ENCODE measurements around the gene MIDN. TPM values are rescaled to one million over a fixed set of nuclear protein-coding genes. Genes with fewer than 3 reads are reported as not detected.
A peak's percentile ranks its signal among the peaks of the same experiment; 100 is the strongest.

The MIDN gene
- total and polyA plus RNA-seq, 7 experiments from 2014 or later, result 1.4 to 310 (median 26.6) TPM

GRCh38 chr19:1237027-1237659 is 11.2 kb upstream of the MIDN start:
- Mint-ChIP-seq H3K27me3 (peaks cover 4 to 22% (median 9%) of the 10 kb centered on the region in 5 donors), H3K27ac (no peak overlapping the region), H3K36me3 (peaks cover 0 to 2% (median 0%) of the 10 kb centered on the region in 5 donors), H3K4me3 (peak overlapping the region in 4 of 10 donors; percentile 27 to 67 (median 61)), H3K4me1 (peaks cover 13 to 28% (median 21%) of the 10 kb centered on the region in 7 donors), H3K9me3 (peaks cover 0 to 3% (median 0%) of the 10 kb centered on the region in 11 donors)
- Histone ChIP-seq H3K4me3 (ENCODE audit: low read length) (no peak overlapping the region), H3K9me3 (ENCODE audit: control insufficient read depth in 2 of 3, low read length in 3 of 3) (no peaks in the 10 kb centered on the region), H3K27me3 (ENCODE audit: control insufficient read depth in 2 of 2, insufficient read depth in 2 of 2, low read length in 2 of 2) (no peaks in the 10 kb centered on the region), H3K27ac (ENCODE audit: low read depth, low read length) (no peak overlapping the region), H3K4me1 (ENCODE audit: control insufficient read depth in 2 of 2, insufficient read depth in 2 of 2, low read length in 2 of 2) (peaks cover 11 to 17% of the 10 kb centered on the region in 2 donors), H3K36me3 (ENCODE audit: control insufficient read depth in 2 of 3, insufficient read depth in 3 of 3, low read length in 3 of 3) (no peaks in the 10 kb centered on the region)
- intact Hi-C loops (cut with micrococcal nuclease), result no loop called here
- ATAC-seq (no peak), DNase-seq (no peak)
- CTCF ChIA-PET, result no interaction called here
- POLR2A ChIA-PET, result no interaction called here

- ChIA-PET CTCF (no interaction called here), POLR2A (interaction anchor here (0.6 to 2.1 kb wide), 4 partner anchors 26 to 150 kb away, joined by 3 to 17 read pairs (median 4); partner anchors contain the start of gene CIRBP)
- no peaks in the 10 kb centered on the region for H3K9me3 ChIP-seq (ENCODE audit: control insufficient read depth in 2 of 3, low read length in 3 of 3)
- H3K4me3 ChIP-seq (ENCODE audit: low read length), result no peak within 1 kb of the TSS
- H3K27ac ChIP-seq (ENCODE audit: low read depth, low read length), result peak within 1 kb of the TSS; percentile 27
- intact Hi-C loops (cut with micrococcal nuclease), result no loop called here
- no peaks in the 10 kb centered on the region for H3K36me3 ChIP-seq (ENCODE audit: control insufficient read depth in 2 of 3, insufficient read depth in 3 of 3, low read length in 3 of 3)
- H3K4me1 Mint-ChIP-seq, result peaks cover 13 to 34% (median 21%) of the 10 kb centered on the region in 7 donors
- H3K27ac Mint-ChIP-seq, result peak within 1 kb of the TSS; percentile 4 to 93 (median 86)
- peaks cover 0 to 2% (median 0%) of the 10 kb centered on the region in 5 donors for H3K36me3 Mint-ChIP-seq
- H3K4me1 ChIP-seq (ENCODE audit: control insufficient read depth in 2 of 2, insufficient read depth in 2 of 2, low read length in 2 of 2), result peaks cover 16 to 21% of the 10 kb centered on the region in 2 donors
- DNase-seq (peak in 3 of 9 donors; percentile 22 to 64 (median 35)), ATAC-seq (no peak)
- no peaks in the 10 kb centered on the region for H3K27me3 ChIP-seq (ENCODE audit: control insufficient read depth in 2 of 2, insufficient read depth in 2 of 2, low read length in 2 of 2)
- H3K9me3 Mint-ChIP-seq, result peaks cover 0 to 3% (median 0%) of the 10 kb centered on the region in 11 donors
- H3K27me3 Mint-ChIP-seq, result peaks cover 4 to 22% (median 9%) of the 10 kb centered on the region in 5 donors
- peak within 1 kb of the TSS; percentile 69 to 93 (median 83) for H3K4me3 Mint-ChIP-seq
Observed at GRCh38 chr19:1237754-1238368, 10.5 kb upstream of the MIDN start, which contains the start of gene CBARP. TSS of gene CBARP (minus strand) at chr19:1238005. CDS start at chr19:1236100, 1,905 bp downstream.

- Mint-ChIP-seq H3K4me1 (peaks cover 13 to 42% (median 23%) of the 10 kb centered on the region in 7 donors), H3K4me3 (peak overlapping the region; percentile 69 to 93 (median 83)), H3K36me3 (peaks cover 0 to 2% (median 0%) of the 10 kb centered on the region in 5 donors), H3K27ac (peak overlapping the region; percentile 4 to 93 (median 86)), H3K27me3 (peaks cover 4 to 22% (median 9%) of the 10 kb centered on the region in 5 donors), H3K9me3 (peaks cover 0 to 3% (median 0%) of the 10 kb centered on the region in 11 donors)
- H3K27me3 ChIP-seq (ENCODE audit: control insufficient read depth in 2 of 2, insufficient read depth in 2 of 2, low read length in 2 of 2), result no peaks in the 10 kb centered on the region
- intact Hi-C loops (cut with micrococcal nuclease), result no loop called here
- H3K27ac ChIP-seq (ENCODE audit: low read depth, low read length), result peak overlapping the region; percentile 73
- peaks cover 16 to 21% of the 10 kb centered on the region in 2 donors for H3K4me1 ChIP-seq (ENCODE audit: control insufficient read depth in 2 of 2, insufficient read depth in 2 of 2, low read length in 2 of 2)
- POLR2A ChIA-PET, result interaction anchor here (0.6 to 2.7 kb wide), 7 partner anchors 27 to 174 kb away, joined by 3 to 17 read pairs (median 3); partner anchors contain the start of genes CIRBP and FAM174C
- CTCF ChIA-PET, result interaction anchor here (0.6 to 1.6 kb wide), 2 partner anchors 125 to 572 kb away, joined by 3 to 5 read pairs; no protein-coding TSS in a partner anchor
- H3K9me3 ChIP-seq (ENCODE audit: control insufficient read depth in 2 of 3, low read length in 3 of 3), result no peaks in the 10 kb centered on the region
- ATAC-seq, result no peak
- peak in 1 of 9 donors; percentile 22 for DNase-seq
- H3K36me3 ChIP-seq (ENCODE audit: control insufficient read depth in 2 of 3, insufficient read depth in 3 of 3, low read length in 3 of 3), result no peaks in the 10 kb centered on the region
- H3K4me3 ChIP-seq (ENCODE audit: low read length), result no peak overlapping the region
Observed at GRCh38 chr19:1238369-1239303, 9.7 kb upstream of the MIDN start.

DNA sequence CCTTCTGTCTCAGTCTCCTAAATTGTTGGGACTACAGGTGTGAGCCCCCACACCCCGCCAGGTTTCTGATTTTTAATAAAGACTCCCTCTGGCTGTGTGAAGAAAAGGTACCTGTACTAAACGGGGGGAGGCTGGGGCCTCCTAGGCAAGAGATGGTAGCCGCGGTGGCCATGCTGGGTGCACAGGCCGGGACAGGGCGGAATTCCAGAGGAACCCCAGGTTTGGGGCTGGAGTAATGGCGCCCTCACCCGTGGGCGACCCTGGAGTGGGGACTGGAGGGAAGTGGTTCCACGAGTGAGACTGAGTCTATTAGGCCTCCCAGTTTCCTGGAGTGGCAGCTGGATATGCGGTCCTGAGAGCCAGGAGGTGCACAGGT is 9.0 kb upstream of the MIDN start:
- H3K4me1 Mint-ChIP-seq, result peaks cover 14 to 43% (median 23%) of the 10 kb centered on the region in 7 donors
- H3K27me3 ChIP-seq (ENCODE audit: control insufficient read depth in 2 of 2, insufficient read depth in 2 of 2, low read length in 2 of 2), result no peaks in the 10 kb centered on the region
- peaks cover 20 to 24% of the 10 kb centered on the region in 2 donors for H3K4me1 ChIP-seq (ENCODE audit: control insufficient read depth in 2 of 2, insufficient read depth in 2 of 2, low read length in 2 of 2)
- no peak overlapping the region for H3K4me3 ChIP-seq (ENCODE audit: low read length)
- peak overlapping the region; percentile 25 to 93 (median 78) for H3K4me3 Mint-ChIP-seq
- ChIA-PET CTCF (interaction anchor here (1.6 kb wide), 1 partner anchor 126 kb away, joined by 5 read pairs; no protein-coding TSS in a partner anchor), POLR2A (interaction anchor here (0.6 to 2.7 kb wide), 3 partner anchors 29 to 106 kb away, joined by 3 to 17 read pairs (median 11); partner anchors contain the start of genes CIRBP and FAM174C)
- peaks cover 0 to 3% (median 0%) of the 10 kb centered on the region in 11 donors for H3K9me3 Mint-ChIP-seq
- no peaks in the 10 kb centered on the region for H3K36me3 ChIP-seq (ENCODE audit: control insufficient read depth in 2 of 3, insufficient read depth in 3 of 3, low read length in 3 of 3)
- peak overlapping the region; percentile 73 for H3K27ac ChIP-seq (ENCODE audit: low read depth, low read length)
- DNase-seq, result no peak
- no peaks in the 10 kb centered on the region for H3K9me3 ChIP-seq (ENCODE audit: control insufficient read depth in 2 of 3, low read length in 3 of 3)
- H3K36me3 Mint-ChIP-seq, result peaks cover 0 to 2% (median 0%) of the 10 kb centered on the region in 5 donors
- intact Hi-C loops (cut with micrococcal nuclease), result no loop called here
- no peak for ATAC-seq
- peak overlapping the region in 8 of 9 donors; percentile 29 to 93 (median 86) for H3K27ac Mint-ChIP-seq
- peaks cover 4 to 22% (median 9%) of the 10 kb centered on the region in 5 donors for H3K27me3 Mint-ChIP-seq

DNA sequence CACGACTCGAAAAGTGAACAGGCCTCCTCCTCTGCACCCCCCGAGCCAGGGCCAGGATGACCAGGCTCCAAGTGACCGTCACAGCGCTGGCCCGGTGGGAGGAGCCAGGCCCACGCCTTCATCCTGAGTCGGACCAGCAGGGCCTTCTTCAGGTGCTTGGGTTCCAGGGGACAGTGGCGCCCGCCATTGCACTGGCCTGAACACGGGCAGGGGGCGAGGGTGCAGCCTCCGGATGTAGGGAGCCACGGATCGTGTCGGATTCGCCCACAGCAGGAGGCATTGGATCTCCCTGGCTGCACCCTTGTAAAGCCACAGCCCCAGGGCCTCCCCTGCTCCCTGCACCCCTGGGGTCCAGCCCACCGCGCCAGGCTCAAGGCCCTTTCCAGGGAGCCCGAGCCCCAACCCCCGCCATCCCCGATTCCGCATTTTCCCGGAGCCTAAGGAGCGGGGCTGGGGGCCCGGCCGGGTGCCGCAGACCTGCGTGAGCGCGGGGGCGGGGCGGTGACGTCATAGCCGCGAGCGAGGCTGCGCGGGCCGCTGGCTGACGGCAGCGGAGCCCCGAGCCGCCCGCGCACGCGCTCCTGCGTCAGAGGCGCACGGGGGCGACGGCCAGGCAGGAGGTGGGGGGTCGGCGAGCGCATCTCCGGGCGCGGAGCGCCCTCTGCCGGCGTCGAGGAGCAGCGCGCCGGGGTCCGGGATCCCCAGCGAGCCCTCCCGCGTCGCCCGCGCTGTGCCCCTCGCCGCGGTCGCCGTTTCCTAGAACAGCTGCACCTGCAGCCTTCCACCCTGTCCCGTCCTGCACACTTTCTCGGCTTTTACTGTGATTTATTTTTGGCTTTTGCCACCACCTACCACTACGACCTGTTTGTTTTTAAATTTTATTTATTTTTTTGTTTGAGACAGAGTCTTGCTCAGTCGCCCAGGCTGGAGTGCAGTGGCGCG is 8.3 kb upstream of the MIDN start:
- Mint-ChIP-seq H3K4me1 (peaks cover 16 to 47% (median 25%) of the 10 kb centered on the region in 7 donors), H3K36me3 (peaks cover 0 to 2% (median 0%) of the 10 kb centered on the region in 5 donors), H3K9me3 (peaks cover 0 to 3% (median 0%) of the 10 kb centered on the region in 11 donors), H3K4me3 (peak overlapping the region; percentile 21 to 96 (median 76)), H3K27me3 (peaks cover 4 to 22% (median 9%) of the 10 kb centered on the region in 5 donors), H3K27ac (peak overlapping the region in 6 of 9 donors; percentile 70 to 93 (median 88))
- Histone ChIP-seq H3K36me3 (ENCODE audit: control insufficient read depth in 2 of 3, insufficient read depth in 3 of 3, low read length in 3 of 3) (no peaks in the 10 kb centered on the region), H3K27ac (ENCODE audit: low read depth, low read length) (peak overlapping the region; percentile 73), H3K27me3 (ENCODE audit: control insufficient read depth in 2 of 2, insufficient read depth in 2 of 2, low read length in 2 of 2) (no peaks in the 10 kb centered on the region), H3K4me3 (ENCODE audit: low read length) (peak overlapping the region; percentile 57), H3K4me1 (ENCODE audit: control insufficient read depth in 2 of 2, insufficient read depth in 2 of 2, low read length in 2 of 2) (peaks cover 27 to 31% of the 10 kb centered on the region in 2 donors), H3K9me3 (ENCODE audit: control insufficient read depth in 2 of 3, low read length in 3 of 3) (no peaks in the 10 kb centered on the region)
- DNase-seq (peak; percentile 92 to 98 (median 94)), ATAC-seq (peak; percentile 81)
- intact Hi-C loops (cut with micrococcal nuclease), result loop anchor here (1.0 to 10.0 kb wide), 11 partner anchors 35 to 575 kb away; partner anchors contain the start of genes ARHGAP45 (in 1 of the 2), DAZAP1 (in 1 of the 2), GAMT (in 1 of the 2) and PTBP1 (in 1 of the 2)
- POLR2A ChIA-PET, result interaction anchor here (0.6 to 7.7 kb wide), 6 partner anchors 22 to 152 kb away, joined by 3 to 366 read pairs (median 7); partner anchors contain the start of genes CIRBP and FAM174C
- CTCF ChIA-PET, result interaction anchor here (1.0 to 1.6 kb wide), 3 partner anchors 26 to 126 kb away, joined by 3 to 5 read pairs (median 4); partner anchors contain the start of gene CIRBP
